CD8-positive, alpha-beta memory T cell (primary cell): ENCODE measurements around the gene ERBB3. TPM values are rescaled to one million over a fixed set of nuclear protein-coding genes. Genes with fewer than 3 reads are reported as not detected.

Source experiments
- CTCF ChIA-PET: fragments of 350-600 bp; sonication (Branson Sonifier 250); formaldehyde crosslinking; loops from one replicate; lab custom pipeline; 2021; ENCODE audit warnings: antibody characterized with exemption; lab: Charles Lee
- POLR2A ChIA-PET: fragments of 350-600 bp; sonication (Branson Sonifier 250); formaldehyde crosslinking; loops from one replicate; lab custom pipeline; 2021; ENCODE audit warnings: antibody characterized with exemption; lab: Charles Lee
- DNase-seq, 5 donors: peaks; one replicate each; pipeline versions ENCODE4 v3.0.0 to v3.0.0-alpha.2; 2020 to 2022; ENCODE audit warnings: mixed read lengths in 1 of 5
- H3K27ac ChIP-seq: one replicate; pipeline ENCODE4 v1.7.0; 2013; ENCODE audit warnings: low read depth, mild to moderate bottlenecking, low read length, moderate library complexity
- H3K27me3 ChIP-seq: 2 replicates; pipeline ENCODE4 v1.7.0; 2013; ENCODE audit warnings: low read length, mild to moderate bottlenecking; ENCODE audit not compliant: insufficient read depth, poor library complexity, severe bottlenecking
- H3K36me3 ChIP-seq: 2 replicates; pipeline ENCODE4 v1.7.0; 2013; ENCODE audit warnings: mild to moderate bottlenecking, low read length, moderate library complexity; ENCODE audit not compliant: insufficient read depth
- H3K4me1 ChIP-seq: 2 replicates; pipeline ENCODE4 v1.7.0; 2013; ENCODE audit warnings: mild to moderate bottlenecking, low read length, moderate library complexity; ENCODE audit not compliant: insufficient read depth
- H3K4me3 ChIP-seq: 2 replicates; pipeline ENCODE4 v1.7.0; 2013; ENCODE audit warnings: mild to moderate bottlenecking, low read length
- H3K9me3 ChIP-seq: 2 replicates; pipeline ENCODE4 v1.7.0; 2013; ENCODE audit warnings: mild to moderate bottlenecking, low read length
- H3K27ac Mint-ChIP-seq, 8 donors: one replicate each; pipeline ENCODE4 v1.8.0; 2020 to 2021; ENCODE audit warnings: mixed read lengths in 8 of 8, mild to moderate bottlenecking in 6 of 8, inconsistent platforms in 3 of 8, moderate library complexity in 3 of 8
- H3K27me3 Mint-ChIP-seq, 2 donors: one replicate each; pipeline ENCODE4 v1.8.0; 2020 to 2021; ENCODE audit warnings: mixed read lengths in 2 of 2, mild to moderate bottlenecking in 1 of 2, moderate library complexity in 1 of 2
- H3K36me3 Mint-ChIP-seq, 3 donors: one replicate each; pipeline ENCODE4 v1.8.0; 2020 to 2021; ENCODE audit warnings: mixed read lengths in 3 of 3, inconsistent platforms in 1 of 3, mild to moderate bottlenecking in 1 of 3
- H3K4me1 Mint-ChIP-seq, 3 donors: one replicate each; pipeline ENCODE4 v1.8.0; 2020 to 2021; ENCODE audit warnings: mixed read lengths in 3 of 3, inconsistent platforms in 1 of 3, mild to moderate bottlenecking in 1 of 3
- H3K4me3 Mint-ChIP-seq, 7 donors: one replicate each; pipeline ENCODE4 v1.8.0; 2020 to 2021; ENCODE audit warnings: mixed read lengths in 7 of 7, mild to moderate bottlenecking in 6 of 7, moderate library complexity in 4 of 7, inconsistent platforms in 2 of 7
- H3K9me3 Mint-ChIP-seq, 5 donors: one replicate each; pipeline ENCODE4 v1.8.0; 2020 to 2022; ENCODE audit warnings: mixed read lengths in 5 of 5, mild to moderate bottlenecking in 3 of 5, moderate library complexity in 2 of 5, inconsistent platforms in 1 of 5
- polyA plus RNA-seq: library from polyadenylated mRNA; unstranded; fragments of 300-500 nt; fragmentation: Illumina TruSeq; gene quantifications from one replicate; pipeline ENCODE4 v1.2.3, GENCODE V29; 2021
- total RNA-seq, 2 experiments: library from RNA; stranded (reverse); gene quantifications; one replicate each; pipeline ENCODE4 v1.2.3, GENCODE V29; 2021

Gene ERBB3
- total and polyA plus RNA-seq, 3 experiments from 2014 or later: 0.63 to 1.9 (median 1.7) TPM

DNA sequence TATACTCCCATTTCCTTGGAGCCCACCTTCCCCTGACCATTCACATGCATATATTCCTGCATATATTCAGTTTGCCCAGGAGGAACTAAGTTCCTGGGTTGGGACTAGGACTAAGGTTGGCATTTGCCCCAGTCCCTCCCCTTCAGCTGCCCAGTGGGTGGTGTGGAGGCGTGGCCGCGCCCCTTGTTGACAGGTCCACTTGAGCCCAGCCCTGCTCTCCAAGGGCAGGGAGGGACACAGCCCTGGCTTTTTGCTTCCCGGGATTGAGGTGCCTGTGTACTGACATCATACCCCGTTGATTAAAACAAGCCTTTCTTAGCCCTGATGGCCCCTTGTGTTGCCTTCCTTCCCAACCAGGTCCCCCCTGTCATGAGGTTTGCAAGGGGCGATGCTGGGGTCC lies 7.3 kb downstream of the ERBB3 start:
- POLR2A ChIA-PET: no interaction called here
- Histone ChIP-seq H3K4me3 (no peak overlapping the region), H3K9me3 (no peaks in the 10 kb centered on the region), H3K36me3 (no peaks in the 10 kb centered on the region), H3K27me3 (no peaks in the 10 kb centered on the region), H3K4me1 (no peaks in the 10 kb centered on the region), H3K27ac (no peak overlapping the region)
- CTCF ChIA-PET: interaction anchor here (0.5 kb wide), 1 partner anchor 40 kb away, joined by 3 read pairs; no protein-coding TSS in a partner anchor
- Mint-ChIP-seq H3K4me3 (no peak overlapping the region), H3K27me3 (peaks cover 7% of the 10 kb centered on the region in 2 donors), H3K4me1 (no peaks in the 10 kb centered on the region), H3K36me3 (no peaks in the 10 kb centered on the region), H3K9me3 (no peaks in the 10 kb centered on the region), H3K27ac (peak overlapping the region in 1 of 8 donors; percentile 82)
- no peak for DNase-seq

DNA sequence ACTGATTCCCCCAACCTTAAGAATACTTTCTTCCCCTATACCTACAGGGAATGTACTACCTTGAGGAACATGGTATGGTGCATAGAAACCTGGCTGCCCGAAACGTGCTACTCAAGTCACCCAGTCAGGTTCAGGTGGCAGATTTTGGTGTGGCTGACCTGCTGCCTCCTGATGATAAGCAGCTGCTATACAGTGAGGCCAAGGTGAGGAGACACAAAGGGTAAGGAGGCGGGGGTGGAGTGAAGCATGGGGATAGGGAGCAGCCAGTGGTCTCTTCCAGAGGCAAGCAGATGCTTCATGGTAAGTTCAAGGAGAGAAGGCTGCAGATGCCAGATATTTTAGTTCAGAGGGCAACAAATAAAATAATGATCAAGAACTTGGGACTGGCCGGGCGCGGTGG lies 17.8 kb downstream of the ERBB3 start:
- peak overlapping the region in 1 of 8 donors; percentile 24 for H3K27ac Mint-ChIP-seq
- peaks cover 15% of the 10 kb centered on the region for H3K4me1 ChIP-seq
- no peak overlapping the region for H3K4me3 ChIP-seq
- ChIA-PET POLR2A (interaction anchor here (0.6 kb wide), 1 partner anchor 12 kb away, joined by 3 read pairs; no protein-coding TSS in a partner anchor), CTCF (no interaction called here)
- no peaks in the 10 kb centered on the region for H3K36me3 Mint-ChIP-seq
- no peaks in the 10 kb centered on the region for H3K36me3 ChIP-seq
- no peaks in the 10 kb centered on the region for H3K27me3 ChIP-seq
- H3K4me1 Mint-ChIP-seq: peaks cover 24 to 25% (median 24%) of the 10 kb centered on the region in 3 donors
- H3K9me3 Mint-ChIP-seq: no peaks in the 10 kb centered on the region
- H3K27ac ChIP-seq: no peak overlapping the region
- H3K9me3 ChIP-seq: no peaks in the 10 kb centered on the region
- no peaks in the 10 kb centered on the region for H3K27me3 Mint-ChIP-seq
- DNase-seq: no peak
- peak overlapping the region in 1 of 7 donors; percentile 1 for H3K4me3 Mint-ChIP-seq

DNA sequence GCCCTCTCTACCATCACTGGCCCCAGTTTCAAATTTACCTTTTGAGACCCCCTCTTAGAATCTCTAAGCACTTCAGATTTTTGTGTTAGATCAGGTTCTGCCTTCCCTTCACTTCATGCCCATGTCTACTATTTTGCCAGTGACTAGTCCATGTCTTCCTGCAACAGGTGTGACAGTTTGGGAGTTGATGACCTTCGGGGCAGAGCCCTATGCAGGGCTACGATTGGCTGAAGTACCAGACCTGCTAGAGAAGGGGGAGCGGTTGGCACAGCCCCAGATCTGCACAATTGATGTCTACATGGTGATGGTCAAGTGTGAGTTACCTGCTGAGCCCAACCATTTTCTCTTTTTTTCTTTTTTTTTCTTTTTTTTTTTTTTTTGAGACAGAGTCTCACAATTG lies 18.6 kb downstream of the ERBB3 start:
- Mint-ChIP-seq H3K4me1 (peaks cover 32 to 34% (median 33%) of the 10 kb centered on the region in 3 donors), H3K9me3 (no peaks in the 10 kb centered on the region), H3K4me3 (no peak overlapping the region), H3K27ac (peak overlapping the region in 2 of 8 donors; percentile 31 to 36), H3K36me3 (no peaks in the 10 kb centered on the region), H3K27me3 (no peaks in the 10 kb centered on the region)
- no peak for DNase-seq
- CTCF ChIA-PET: no interaction called here
- Histone ChIP-seq H3K4me3 (no peak overlapping the region), H3K9me3 (no peaks in the 10 kb centered on the region), H3K27me3 (no peaks in the 10 kb centered on the region), H3K27ac (no peak overlapping the region), H3K4me1 (peaks cover 24% of the 10 kb centered on the region), H3K36me3 (no peaks in the 10 kb centered on the region)
- POLR2A ChIA-PET: no interaction called here

DNA sequence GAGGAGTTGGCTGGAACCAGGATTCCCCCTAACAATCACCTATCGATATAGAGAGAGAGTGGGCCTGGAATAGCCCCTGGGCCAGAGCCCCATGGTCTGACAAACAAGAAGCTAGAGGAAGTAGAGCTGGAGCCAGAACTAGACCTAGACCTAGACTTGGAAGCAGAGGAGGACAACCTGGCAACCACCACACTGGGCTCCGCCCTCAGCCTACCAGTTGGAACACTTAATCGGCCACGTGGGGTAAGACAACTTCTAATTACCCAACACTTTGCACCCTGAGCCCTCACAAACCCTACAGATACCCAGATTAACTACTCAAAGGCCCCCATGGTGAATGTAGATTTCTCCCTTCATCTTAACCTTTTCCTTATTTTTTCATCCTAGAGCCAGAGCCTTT lies 19.8 kb downstream of the ERBB3 start:
- Mint-ChIP-seq H3K9me3 (no peaks in the 10 kb centered on the region), H3K4me1 (peaks cover 38 to 44% (median 41%) of the 10 kb centered on the region in 3 donors), H3K27ac (peak overlapping the region in 7 of 8 donors; percentile 13 to 78 (median 70)), H3K36me3 (peaks cover 0 to 10% (median 0%) of the 10 kb centered on the region in 3 donors), H3K4me3 (peak overlapping the region in 1 of 7 donors; percentile 15), H3K27me3 (no peaks in the 10 kb centered on the region)
- Histone ChIP-seq H3K27ac (no peak overlapping the region), H3K4me1 (peaks cover 26% of the 10 kb centered on the region), H3K36me3 (no peaks in the 10 kb centered on the region), H3K9me3 (no peaks in the 10 kb centered on the region), H3K4me3 (no peak overlapping the region), H3K27me3 (no peaks in the 10 kb centered on the region)
- POLR2A ChIA-PET: no interaction called here
- CTCF ChIA-PET: no interaction called here
- DNase-seq: no peak

DNA sequence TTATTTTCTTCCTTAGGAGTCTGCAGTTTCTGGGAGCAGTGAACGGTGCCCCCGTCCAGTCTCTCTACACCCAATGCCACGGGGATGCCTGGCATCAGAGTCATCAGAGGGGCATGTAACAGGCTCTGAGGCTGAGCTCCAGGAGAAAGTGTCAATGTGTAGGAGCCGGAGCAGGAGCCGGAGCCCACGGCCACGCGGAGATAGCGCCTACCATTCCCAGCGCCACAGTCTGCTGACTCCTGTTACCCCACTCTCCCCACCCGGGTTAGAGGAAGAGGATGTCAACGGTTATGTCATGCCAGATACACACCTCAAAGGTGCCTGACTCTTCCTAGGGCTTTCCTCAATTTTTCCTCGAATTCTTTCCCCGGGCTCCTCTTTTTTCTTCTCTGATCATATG lies 21.1 kb downstream of the ERBB3 start:
- ChIA-PET POLR2A (interaction anchor here (0.5 to 4.6 kb wide), 2 partner anchors 16 to 57 kb away, joined by 3 to 115 read pairs; partner anchors contain the start of genes RPL41 and ZC3H10), CTCF (interaction anchor here (1.6 kb wide), 2 partner anchors 17 to 54 kb away, joined by 5 read pairs; partner anchors contain the start of gene ZC3H10)
- H3K9me3 ChIP-seq: no peaks in the 10 kb centered on the region
- no peaks in the 10 kb centered on the region for H3K27me3 Mint-ChIP-seq
- H3K27ac ChIP-seq: no peak overlapping the region
- no peak for DNase-seq
- no peaks in the 10 kb centered on the region for H3K36me3 ChIP-seq
- H3K27ac Mint-ChIP-seq: peak overlapping the region; percentile 63 to 99 (median 98)
- H3K27me3 ChIP-seq: no peaks in the 10 kb centered on the region
- no peak overlapping the region for H3K4me3 Mint-ChIP-seq
- no peak overlapping the region for H3K4me3 ChIP-seq
- H3K36me3 Mint-ChIP-seq: peaks cover 0 to 13% (median 0%) of the 10 kb centered on the region in 3 donors
- peaks cover 36% of the 10 kb centered on the region for H3K4me1 ChIP-seq
- H3K9me3 Mint-ChIP-seq: no peaks in the 10 kb centered on the region
- peaks cover 49 to 54% (median 51%) of the 10 kb centered on the region in 3 donors for H3K4me1 Mint-ChIP-seq

DNA sequence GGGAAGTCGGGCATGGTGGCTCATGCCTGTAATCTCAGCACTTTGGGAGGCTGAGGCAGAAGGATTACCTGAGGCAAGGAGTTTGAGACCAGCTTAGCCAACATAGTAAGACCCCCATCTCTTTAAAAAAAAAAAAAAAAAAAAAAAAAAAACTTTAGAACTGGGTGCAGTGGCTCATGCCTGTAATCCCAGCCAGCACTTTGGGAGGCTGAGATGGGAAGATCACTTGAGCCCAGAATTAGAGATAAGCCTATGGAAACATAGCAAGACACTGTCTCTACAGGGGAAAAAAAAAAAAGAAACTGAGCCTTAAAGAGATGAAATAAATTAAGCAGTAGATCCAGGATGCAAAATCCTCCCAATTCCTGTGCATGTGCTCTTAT lies 22.7 kb downstream of the ERBB3 start:
- Mint-ChIP-seq H3K4me1 (peaks cover 61 to 68% (median 62%) of the 10 kb centered on the region in 3 donors), H3K9me3 (no peaks in the 10 kb centered on the region)
- CTCF ChIA-PET: interaction anchor here (0.6 to 8.4 kb wide), 8 partner anchors 15 to 233 kb away, joined by 3 to 89 read pairs (median 5); partner anchors contain the start of genes ESYT1, RPL41, SMARCC2 and ZC3H10

DNA sequence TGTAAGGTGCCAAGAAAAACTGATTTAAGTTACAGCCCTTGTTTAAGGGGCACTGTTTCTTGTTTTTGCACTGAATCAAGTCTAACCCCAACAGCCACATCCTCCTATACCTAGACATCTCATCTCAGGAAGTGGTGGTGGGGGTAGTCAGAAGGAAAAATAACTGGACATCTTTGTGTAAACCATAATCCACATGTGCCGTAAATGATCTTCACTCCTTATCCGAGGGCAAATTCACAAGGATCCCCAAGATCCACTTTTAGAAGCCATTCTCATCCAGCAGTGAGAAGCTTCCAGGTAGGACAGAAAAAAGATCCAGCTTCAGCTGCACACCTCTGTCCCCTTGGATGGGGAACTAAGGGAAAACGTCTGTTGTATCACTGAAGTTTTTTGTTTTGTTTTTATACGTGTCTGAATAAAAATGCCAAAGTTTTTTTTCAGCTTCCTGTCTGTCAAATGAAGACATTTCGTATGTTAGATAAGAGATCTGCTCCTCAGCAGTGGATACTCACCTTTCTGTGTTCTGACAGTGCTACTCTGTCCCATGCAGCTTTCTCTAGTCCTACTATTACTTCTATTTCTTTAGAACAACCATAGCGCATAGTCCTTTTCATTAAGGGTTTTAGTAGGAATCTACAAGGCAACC lies 23.2 kb downstream of the ERBB3 start:
- H3K9me3 Mint-ChIP-seq: no peaks in the 10 kb centered on the region
- Histone ChIP-seq H3K27ac (peak overlapping the region; percentile 82), H3K36me3 (peaks cover 17% of the 10 kb centered on the region), H3K27me3 (no peaks in the 10 kb centered on the region), H3K9me3 (no peaks in the 10 kb centered on the region), H3K4me1 (peaks cover 40% of the 10 kb centered on the region), H3K4me3 (peak overlapping the region; percentile 79)
- peak in 2 of 5 donors; percentile 51 to 69 for DNase-seq
- H3K27me3 Mint-ChIP-seq: no peaks in the 10 kb centered on the region
- H3K36me3 Mint-ChIP-seq: peaks cover 0 to 31% (median 4%) of the 10 kb centered on the region in 3 donors
- peak overlapping the region; percentile 97 to 100 (median 98) for H3K4me3 Mint-ChIP-seq
- CTCF ChIA-PET: interaction anchor here (0.9 to 8.4 kb wide), 8 partner anchors 15 to 128 kb away, joined by 3 to 89 read pairs (median 6); partner anchors contain the start of genes ESYT1, RPL41, SMARCC2 and ZC3H10
- POLR2A ChIA-PET: interaction anchor here (0.6 to 4.6 kb wide), 9 partner anchors 14 to 1000 kb away, joined by 4 to 115 read pairs (median 10); partner anchors contain the start of genes ERBB3, ESYT1, RAB5B and RNF41
- H3K4me1 Mint-ChIP-seq: peaks cover 61 to 68% (median 62%) of the 10 kb centered on the region in 3 donors
- peak overlapping the region; percentile 95 to 99 (median 98) for H3K27ac Mint-ChIP-seq

More for the DNA sequence above, 22.7 kb downstream of the ERBB3 start:
- Histone ChIP-seq H3K36me3 (peaks cover 12% of the 10 kb centered on the region), H3K9me3 (no peaks in the 10 kb centered on the region), H3K4me3 (peak overlapping the region; percentile 79), H3K27me3 (no peaks in the 10 kb centered on the region), H3K27ac (peak overlapping the region; percentile 82), H3K4me1 (peaks cover 40% of the 10 kb centered on the region)
- peak overlapping the region; percentile 97 to 100 (median 98) for H3K4me3 Mint-ChIP-seq
- no peak for DNase-seq
- H3K36me3 Mint-ChIP-seq: peaks cover 0 to 26% (median 4%) of the 10 kb centered on the region in 3 donors
- peak overlapping the region; percentile 95 to 99 (median 98) for H3K27ac Mint-ChIP-seq
- POLR2A ChIA-PET: interaction anchor here (2.2 to 4.6 kb wide), 3 partner anchors 14 to 25 kb away, joined by 9 to 115 read pairs (median 23); partner anchors contain the start of genes ERBB3, ESYT1, RPL41 and ZC3H10
- no peaks in the 10 kb centered on the region for H3K27me3 Mint-ChIP-seq
